Mesothelial cell of epicardium (in vitro differentiated cells): ENCODE data around the gene RAPGEF4. TPM values are rescaled to one million over a fixed set of nuclear protein-coding genes. Genes with fewer than 3 reads are reported as not detected.
"Not testable (repeated sequence)": the region's sequence is repeated elsewhere in the genome, so short reads cannot be mapped to it uniquely, and the experiment has no call there.

ENCODE experiments used
- DNase-seq, 2 experiments: peaks; one replicate each; pipeline ENCODE4 v3.0.0; 2021; ENCODE audit warnings: low spot score in 2 of 2; ENCODE audit not compliant: unreplicated experiment in 2 of 2
- H3K27ac Mint-ChIP-seq: 2 replicates; pipeline ENCODE4 v1.8.0; 2021; ENCODE audit warnings: mixed read lengths
- H3K27me3 Mint-ChIP-seq: 2 replicates; pipeline ENCODE4 v1.8.0; 2021; ENCODE audit warnings: low read depth, mixed read lengths
- H3K36me3 Mint-ChIP-seq: 2 replicates; pipeline ENCODE4 v1.8.0; 2021; ENCODE audit warnings: mixed read lengths
- H3K4me1 Mint-ChIP-seq: 2 replicates; pipeline ENCODE4 v1.8.0; 2021; ENCODE audit warnings: mixed read lengths
- H3K4me3 Mint-ChIP-seq: 2 replicates; pipeline ENCODE4 v1.8.0; 2021; ENCODE audit warnings: mild to moderate bottlenecking, moderate library complexity, mixed read lengths
- H3K9me3 Mint-ChIP-seq: 2 replicates; pipeline ENCODE4 v1.8.0; 2021; ENCODE audit warnings: mixed read lengths
- CTCF ChIP-seq: fragments of 200-600 bp; sonication (generic); IDR thresholded peaks from one replicate; pipeline ENCODE4 v1.5.0; 2021; ENCODE audit warnings: antibody characterized with exemption; ENCODE audit not compliant: unreplicated experiment
- total RNA-seq: library from RNA; stranded (reverse); gene quantifications from 3 replicates; pipeline ENCODE4 v1.2.1, GENCODE V29; 2021

Gene RAPGEF4
- total RNA-seq, 1 donor from 2014 or later, result 24.7 TPM

GRCh38 chr2:173092844-173093402 is 357.3 kb downstream of the RAPGEF4 start:
- H3K4me3 Mint-ChIP-seq, result no peak overlapping the region
- no peaks in the 10 kb centered on the region for H3K27me3 Mint-ChIP-seq
- no peaks in the 10 kb centered on the region for H3K9me3 Mint-ChIP-seq
- peak overlapping the region; percentile 53 for H3K27ac Mint-ChIP-seq
- no peak for TF ChIP-seq CTCF
- H3K4me1 Mint-ChIP-seq, result peaks cover 29% of the 10 kb centered on the region
- no peak for DNase-seq
- H3K36me3 Mint-ChIP-seq, result peaks cover 7% of the 10 kb centered on the region

- not testable (repeated sequence) for DNase-seq, H3K9me3 Mint-ChIP-seq, H3K27ac Mint-ChIP-seq, H3K36me3 Mint-ChIP-seq, H3K4me3 Mint-ChIP-seq, H3K27me3 Mint-ChIP-seq
- H3K4me1 Mint-ChIP-seq, result peaks cover 24% of the 10 kb centered on the region
Observed at GRCh38 chr2:173093617-173094016, 358.0 kb downstream of the RAPGEF4 start.

- Mint-ChIP-seq H3K4me1 (peaks cover 21% of the 10 kb centered on the region), H3K36me3 (peaks cover 9% of the 10 kb centered on the region), H3K4me3 (no peak overlapping the region), H3K27me3 (no peaks in the 10 kb centered on the region), H3K27ac (no peak overlapping the region), H3K9me3 (no peaks in the 10 kb centered on the region)
- DNase-seq, result no peak
- no peak for TF ChIP-seq CTCF
Observed at GRCh38 chr2:173094731-173095130, 359.1 kb downstream of the RAPGEF4 start.

- Mint-ChIP-seq H3K27me3 (no peaks in the 10 kb centered on the region), H3K36me3 (peaks cover 9% of the 10 kb centered on the region), H3K4me1 (peaks cover 16% of the 10 kb centered on the region), H3K27ac (no peak overlapping the region), H3K4me3 (no peak overlapping the region), H3K9me3 (no peaks in the 10 kb centered on the region)
- DNase-seq, result no peak
- no peak for TF ChIP-seq CTCF
Observed at GRCh38 chr2:173095356-173095755, 359.7 kb downstream of the RAPGEF4 start.

- H3K4me3 Mint-ChIP-seq, result no peak overlapping the region
- no peaks in the 10 kb centered on the region for H3K9me3 Mint-ChIP-seq
- TF ChIP-seq CTCF, result no peak
- no peak overlapping the region for H3K27ac Mint-ChIP-seq
- H3K4me1 Mint-ChIP-seq, result peaks cover 8% of the 10 kb centered on the region
- DNase-seq, result no peak
- no peaks in the 10 kb centered on the region for H3K27me3 Mint-ChIP-seq
- peaks cover 8% of the 10 kb centered on the region for H3K36me3 Mint-ChIP-seq
Observed at GRCh38 chr2:173099271-173099670, 363.6 kb downstream of the RAPGEF4 start.

GRCh38 chr2:173099804-173100203 is 364.2 kb downstream of the RAPGEF4 start:
- Mint-ChIP-seq H3K27me3 (no peaks in the 10 kb centered on the region), H3K4me1 (peaks cover 8% of the 10 kb centered on the region), H3K36me3 (peaks cover 6% of the 10 kb centered on the region), H3K4me3 (no peak overlapping the region), H3K27ac (no peak overlapping the region), H3K9me3 (no peaks in the 10 kb centered on the region)
- no peak for DNase-seq
- TF ChIP-seq CTCF, result no peak
